ENCODE results near the gene KCNAB1.

The KCNAB1 gene

DNA sequence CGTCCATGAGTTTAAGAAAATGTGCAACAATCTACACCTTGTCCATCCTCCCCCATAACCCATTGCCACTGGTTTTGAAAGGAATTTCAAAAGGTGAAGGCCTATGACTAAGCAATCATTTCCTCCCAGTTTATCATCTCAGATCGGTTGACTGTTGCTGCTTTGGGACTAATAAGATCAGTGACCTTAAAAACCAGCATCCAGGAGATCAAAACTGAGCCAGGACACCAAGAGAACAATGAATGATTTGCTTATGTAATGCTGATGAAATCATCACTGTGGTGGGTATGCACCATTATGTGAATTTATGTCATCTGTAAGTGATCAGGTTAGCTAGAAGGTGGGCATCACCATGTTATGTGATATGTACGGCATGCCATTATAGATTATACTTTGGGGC is 239.0 kb downstream of the KCNAB1 start:
- no peak for DNase-seq (ENCODE audit: low read depth in 1 of 2, low spot score in 1 of 2)

GRCh38 chr3:156360083-156360482 is 239.7 kb downstream of the KCNAB1 start:
- no peak for DNase-seq (ENCODE audit: low read depth in 1 of 2, low spot score in 1 of 2)

DNA sequence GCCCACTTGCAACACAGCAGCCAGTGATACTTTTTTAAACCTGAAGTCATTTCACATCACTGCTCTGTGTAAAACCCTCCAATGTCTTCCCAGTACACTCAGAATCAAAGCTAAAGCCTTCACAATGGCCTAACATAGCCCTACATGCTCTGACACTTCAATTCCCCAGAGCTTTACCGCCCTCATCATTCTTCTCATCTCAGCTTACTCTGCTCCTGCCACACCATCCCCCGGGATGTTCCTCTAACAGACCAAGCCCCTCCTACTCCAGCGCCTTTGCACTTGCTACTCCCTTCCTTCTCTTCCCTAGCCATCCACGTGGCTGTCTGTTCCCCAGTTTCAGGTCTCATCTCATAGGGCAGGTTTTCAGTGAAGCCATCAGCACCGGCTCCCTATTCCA is 240.6 kb downstream of the KCNAB1 start:
- DNase-seq (ENCODE audit: low read depth in 1 of 2, low spot score in 1 of 2) = no peak

GRCh38 chr3:156366559-156366958 is 246.2 kb downstream of the KCNAB1 start:
- DNase-seq (ENCODE audit: low read depth in 1 of 2, low spot score in 1 of 2) = no peak

- no peak for DNase-seq (ENCODE audit: low read depth in 1 of 2, low spot score in 1 of 2)
Measured at GRCh38 chr3:156368189-156368588, 247.8 kb downstream of the KCNAB1 start.

GRCh38 chr3:156371701-156372100 is 251.3 kb downstream of the KCNAB1 start:
- DNase-seq (ENCODE audit: low read depth in 1 of 2, low spot score in 1 of 2) = no peak

- DNase-seq (ENCODE audit: low read depth in 1 of 2, low spot score in 1 of 2) = no peak
Measured at GRCh38 chr3:156373095-156373494, 252.7 kb downstream of the KCNAB1 start.

GRCh38 chr3:156373654-156374053 is 253.3 kb downstream of the KCNAB1 start:
- DNase-seq (ENCODE audit: low read depth in 1 of 2, low spot score in 1 of 2) = no peak

DNA sequence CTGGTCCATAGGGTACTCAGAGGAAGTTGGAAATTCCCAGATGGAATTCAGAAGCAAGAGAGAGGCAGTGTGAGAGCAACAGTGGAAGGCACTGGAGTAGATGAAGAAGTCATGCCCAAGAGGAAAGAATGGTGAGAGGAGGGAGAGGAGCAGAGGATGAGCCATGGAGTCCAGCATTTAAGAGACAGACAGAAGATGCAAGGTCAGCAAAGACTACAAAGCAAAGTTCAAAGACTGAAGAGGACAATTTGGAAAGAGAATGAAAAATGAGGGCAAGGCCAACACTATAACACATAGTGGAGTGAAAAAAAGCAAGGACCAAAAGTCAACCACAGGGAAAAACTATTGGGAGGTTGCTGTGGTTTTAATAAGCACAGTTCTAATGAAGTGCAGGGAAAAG is 255.8 kb downstream of the KCNAB1 start:
- DNase-seq (ENCODE audit: low read depth in 1 of 2, low spot score in 1 of 2) = no peak

DNA sequence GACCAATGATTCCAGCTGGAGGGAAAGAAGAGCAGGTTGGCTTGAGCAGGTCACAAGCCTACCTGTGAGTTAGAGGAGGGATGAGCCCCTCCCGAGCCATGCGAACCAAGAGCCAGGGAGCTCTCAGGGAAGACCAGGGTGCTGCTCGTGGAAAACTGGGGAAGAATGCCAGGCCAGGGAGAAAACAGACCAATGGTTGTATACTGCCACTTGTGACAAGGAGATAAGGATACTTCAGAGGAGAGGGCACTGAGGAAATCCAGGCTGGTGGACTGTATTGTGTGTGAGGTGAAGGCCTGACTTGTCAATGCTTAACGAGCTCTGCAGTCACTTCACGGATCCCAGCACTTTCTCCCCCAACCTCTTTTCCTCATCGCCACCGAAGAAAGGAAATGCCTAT is 256.9 kb downstream of the KCNAB1 start:
- DNase-seq (ENCODE audit: low read depth in 1 of 2, low spot score in 1 of 2) = no peak

DNA sequence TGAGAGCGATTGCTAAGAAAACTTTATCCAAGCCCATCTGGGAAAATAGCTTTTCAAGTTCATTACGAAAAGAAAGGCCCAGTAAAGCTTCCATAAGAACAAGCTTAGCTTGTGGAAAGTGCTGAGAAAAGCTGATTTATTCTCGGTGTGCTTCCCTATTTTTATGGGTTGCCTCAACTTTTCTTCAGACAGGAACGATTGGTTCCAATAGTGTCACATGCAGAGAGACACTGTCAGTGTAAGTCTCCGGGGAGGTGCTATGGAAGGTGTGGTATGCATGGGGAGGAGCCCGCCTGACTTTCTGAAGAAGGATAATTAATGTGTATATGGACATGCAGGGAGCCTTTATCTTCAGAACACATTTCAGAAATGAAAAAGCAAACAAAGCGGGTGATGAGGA is 257.3 kb downstream of the KCNAB1 start:
- no peak for DNase-seq (ENCODE audit: low read depth in 1 of 2, low spot score in 1 of 2)

DNA sequence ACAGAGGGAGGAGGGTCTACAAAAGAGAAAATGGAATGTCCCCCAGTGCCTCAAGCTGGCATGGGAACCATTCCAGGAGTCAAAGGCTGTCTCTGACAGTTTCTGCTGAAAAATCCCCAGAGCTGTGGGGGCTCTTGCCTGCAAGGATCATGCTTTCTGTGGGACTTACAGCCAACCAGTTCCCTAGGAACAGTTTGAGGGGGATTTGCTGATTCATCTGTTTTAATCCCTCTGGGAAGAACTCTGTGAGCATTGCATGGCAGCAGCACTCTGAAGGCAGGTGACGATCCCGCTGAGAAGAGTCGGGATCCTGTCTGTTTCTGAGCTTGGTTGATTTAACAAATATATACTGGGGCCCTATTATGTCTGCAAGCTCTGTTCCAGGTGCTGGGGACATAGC is 258.5 kb downstream of the KCNAB1 start:
- no peak for DNase-seq (ENCODE audit: low read depth in 1 of 2, low spot score in 1 of 2)

- DNase-seq (ENCODE audit: low read depth in 1 of 2, low spot score in 1 of 2) = no peak
Measured at GRCh38 chr3:156379327-156379726, 258.9 kb downstream of the KCNAB1 start.

GRCh38 chr3:156381253-156381652 is 260.9 kb downstream of the KCNAB1 start:
- no peak for DNase-seq (ENCODE audit: low read depth in 1 of 2, low spot score in 1 of 2)

DNA sequence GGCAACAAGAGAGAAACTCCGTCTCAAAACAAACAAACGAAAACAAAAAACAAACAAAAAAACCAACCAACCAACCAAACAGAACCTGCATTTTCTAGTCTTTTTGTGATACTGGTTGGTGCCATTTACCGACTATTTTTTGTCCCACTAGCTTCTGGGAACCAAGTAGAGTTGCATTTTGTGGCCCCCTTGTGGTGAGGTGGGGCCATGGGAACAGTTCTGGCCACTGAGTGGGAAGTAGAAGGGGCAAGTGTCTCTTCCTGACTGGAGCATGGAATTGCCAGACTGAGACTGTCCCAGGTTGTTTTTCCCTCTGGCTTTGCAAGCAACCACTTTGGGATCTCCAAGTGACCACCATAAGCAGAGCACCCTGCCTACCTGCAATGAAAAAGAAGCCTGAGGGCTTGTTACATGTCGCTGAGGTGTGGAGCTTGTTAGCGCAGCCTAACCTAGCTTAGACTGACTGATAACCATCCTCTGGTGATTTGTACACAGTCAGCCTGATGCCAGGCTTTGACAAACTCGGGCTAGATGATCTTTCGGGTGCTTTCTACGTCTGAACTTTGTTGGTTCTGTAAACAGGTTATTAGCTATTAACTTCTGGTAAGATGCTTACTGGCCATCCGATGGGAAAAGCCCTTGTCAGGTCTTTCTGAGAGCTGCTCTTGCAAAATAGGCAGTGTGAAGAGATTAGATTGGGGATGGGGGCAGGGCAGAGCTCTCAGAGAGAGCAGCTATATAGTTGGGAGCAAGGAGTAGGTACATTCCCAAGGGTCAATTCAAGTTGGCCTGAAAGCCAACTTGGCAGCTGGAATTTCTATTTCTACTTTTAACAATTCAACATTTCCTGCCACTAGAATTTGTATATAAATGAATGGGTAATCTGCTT is 262.3 kb downstream of the KCNAB1 start:
- DNase-seq (ENCODE audit: low read depth in 1 of 2, low spot score in 1 of 2) = no peak

DNA sequence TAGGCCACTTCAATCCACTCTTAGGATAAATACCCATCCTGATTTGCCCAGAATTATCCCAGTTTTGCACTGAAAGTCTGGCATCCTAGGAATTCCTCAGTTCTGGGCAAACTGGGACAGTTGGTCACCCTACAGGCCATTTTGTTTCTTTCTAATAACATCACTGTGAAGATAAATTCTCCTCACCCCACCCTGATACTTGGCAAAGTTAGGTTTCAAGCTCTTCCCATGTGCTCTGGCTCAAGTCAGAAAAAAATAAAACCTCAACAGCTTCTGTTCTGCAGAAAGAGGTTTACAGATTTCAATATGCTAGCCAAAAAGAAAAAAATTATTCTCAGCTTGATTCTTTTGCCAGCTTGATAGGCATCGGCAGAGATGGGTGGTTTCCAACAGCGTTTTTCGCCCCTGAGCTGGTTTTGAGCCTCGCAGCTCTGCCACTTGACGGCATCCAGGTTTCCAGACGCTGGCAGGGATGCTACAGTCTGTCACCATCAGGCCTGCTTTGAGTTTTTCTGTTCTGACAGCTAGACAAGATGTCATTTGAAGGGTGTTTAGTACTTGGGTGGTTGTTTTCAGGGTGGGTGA is 263.2 kb downstream of the KCNAB1 start:
- DNase-seq (ENCODE audit: low read depth in 1 of 2, low spot score in 1 of 2) = no peak

- DNase-seq (ENCODE audit: low read depth in 1 of 2, low spot score in 1 of 2) = no peak
Measured at GRCh38 chr3:156388497-156389448, 268.4 kb downstream of the KCNAB1 start.

DNA sequence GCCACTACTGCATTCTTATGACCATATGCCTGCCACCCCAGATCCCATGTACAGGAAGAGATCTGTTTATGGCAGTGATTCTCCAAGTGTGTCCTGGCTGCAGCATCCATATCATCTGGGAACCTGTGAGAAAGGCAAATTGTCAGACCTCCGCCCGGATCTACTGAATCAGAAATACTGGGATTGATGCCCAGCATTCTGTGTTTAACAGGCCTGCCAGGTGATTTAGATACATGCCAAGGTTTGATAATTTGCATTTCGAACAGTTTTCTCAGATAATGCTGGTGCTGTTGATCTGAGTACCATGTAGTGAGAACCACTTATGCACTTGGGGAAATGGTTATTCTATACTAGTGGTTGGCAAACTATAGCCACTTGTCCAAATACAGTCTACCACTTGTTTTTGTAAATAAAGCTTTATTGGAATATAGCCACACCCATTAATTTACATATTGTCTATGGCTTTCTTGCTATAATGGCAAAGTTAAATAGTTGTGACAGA is 269.1 kb downstream of the KCNAB1 start:
- DNase-seq (ENCODE audit: low read depth in 1 of 2, low spot score in 1 of 2) = no peak

GRCh38 chr3:156390846-156391245 is 270.5 kb downstream of the KCNAB1 start:
- DNase-seq (ENCODE audit: low read depth in 1 of 2, low spot score in 1 of 2) = no peak

DNA sequence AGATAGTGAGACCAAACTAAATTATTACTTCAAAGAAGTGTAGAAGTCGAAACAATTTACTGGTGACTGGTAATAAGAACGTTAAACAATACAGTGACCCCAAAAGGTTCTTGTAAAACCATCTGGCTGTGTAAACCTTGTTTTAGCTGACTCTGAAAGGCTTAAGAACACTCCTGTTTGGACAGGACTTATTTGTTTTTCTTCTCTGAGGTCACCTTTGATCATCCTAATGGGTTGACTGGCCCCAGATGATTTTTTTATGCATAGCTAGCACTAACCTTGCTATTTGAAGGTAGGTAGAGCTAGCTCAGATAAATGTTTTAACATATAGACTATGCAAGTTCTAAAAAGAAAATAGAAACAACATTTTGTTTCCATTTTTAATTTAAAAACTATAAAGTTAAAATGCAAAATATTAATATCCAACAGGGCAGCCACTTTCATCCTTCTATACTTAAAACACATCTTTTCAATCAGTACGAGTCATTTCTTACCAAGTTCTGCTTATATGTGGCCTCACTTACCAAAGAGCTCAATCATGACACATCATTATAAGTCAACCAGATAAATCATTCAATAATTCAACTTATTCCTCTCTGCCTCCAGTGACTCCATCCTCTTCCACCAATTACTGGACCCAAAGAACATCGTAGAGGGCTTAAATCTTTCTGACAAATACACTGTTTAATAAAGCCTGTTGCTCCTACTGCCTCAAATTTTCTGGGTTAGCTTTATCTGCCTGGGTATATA is 275.8 kb downstream of the KCNAB1 start:
- no peak for DNase-seq (ENCODE audit: low read depth in 1 of 2, low spot score in 1 of 2)

- no peak for DNase-seq (ENCODE audit: low read depth in 1 of 2, low spot score in 1 of 2)
Measured at GRCh38 chr3:156396851-156397250, 276.5 kb downstream of the KCNAB1 start.
